Upper lobe of right lung (tissue), 1 donor: ENCODE results near the gene FDX2. TPM values are rescaled to one million over a fixed set of nuclear protein-coding genes. Genes with fewer than 3 reads are reported as not detected.

Experiments used
- ATAC-seq: fragments of 200-7000 bp; cut with Tn5 transposase; one replicate; pipeline ENCODE4 v1.9.1; 2020; ENCODE audit warnings: mild to moderate bottlenecking, moderate library complexity
- DNase-seq: peaks from one replicate; pipeline ENCODE4 v3.0.0-alpha.2; 2020
- H3K27ac ChIP-seq: fragments of 200-600 bp; one replicate; pipeline ENCODE4 v1.8.0; 2022
- H3K27me3 ChIP-seq: fragments of 200-600 bp; one replicate; pipeline ENCODE4 v1.8.0; 2022; ENCODE audit warnings: mild to moderate bottlenecking
- H3K36me3 ChIP-seq: fragments of 200-600 bp; one replicate; pipeline ENCODE4 v1.8.0; 2022
- H3K4me1 ChIP-seq: fragments of 200-600 bp; one replicate; pipeline ENCODE4 v1.8.0; 2022
- H3K4me3 ChIP-seq: fragments of 200-600 bp; one replicate; pipeline ENCODE4 v1.8.0; 2022; ENCODE audit warnings: mild to moderate bottlenecking
- H3K9me3 ChIP-seq: fragments of 200-600 bp; one replicate; pipeline ENCODE4 v1.8.0; 2022
- intact Hi-C: fragments of 100-400 bp; cut with DNase I; formaldehyde crosslinking; loops from one replicate; pipeline ENCODE4 v1.11.0; 2022
- total RNA-seq: library from RNA; stranded (reverse); fragmentation: NEBNext Ultra II Directional; extraction: Animal tissue kit (Norgen Biotek cat#: 25700); gene quantifications from one replicate; pipeline ENCODE4 v1.2.1, GENCODE V29; 2021
- TF ChIP-seq, protein P1 (sequence below): fragments of 200-600 bp; IDR thresholded peaks from one replicate; pipeline ENCODE4 v1.8.0; 2022; ENCODE audit warnings: antibody characterized with exemption
- donor health status: DM: no; HTN: yes; CAD: no; lungs with severe emphysema.

FDX2 gene
- total RNA-seq, 1 donor from 2014 or later: 19.2 TPM

DNA sequence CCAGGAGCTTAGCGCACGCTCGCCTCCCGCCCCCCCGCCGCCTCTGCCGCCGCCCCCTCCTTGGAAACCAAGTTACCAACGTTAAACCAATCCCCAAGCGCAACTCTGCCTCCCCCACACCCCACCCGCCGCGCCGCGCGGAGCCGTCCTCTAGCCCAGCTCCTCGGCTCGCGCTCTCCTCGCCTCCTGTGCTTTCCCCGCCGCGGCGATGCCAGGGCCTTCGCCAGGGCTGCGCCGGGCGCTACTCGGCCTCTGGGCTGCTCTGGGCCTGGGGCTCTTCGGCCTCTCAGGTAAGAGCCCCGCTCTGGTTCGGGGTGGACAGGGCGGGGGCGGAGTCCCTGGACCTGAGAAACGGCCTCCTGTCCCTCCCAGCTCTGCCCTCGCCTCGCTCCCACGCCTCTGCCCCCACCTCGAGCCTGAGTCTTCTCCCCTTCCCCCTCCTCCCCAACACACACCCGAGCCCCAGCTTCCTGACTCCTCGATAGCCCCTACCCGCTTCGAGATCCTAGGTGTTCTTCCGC lies 25.9 kb downstream of the FDX2 start, which contains the start of gene ICAM5:
Gene ICAM5 (plus strand): TSS at position 117 of the 521 bp plus-strand sequence. CDS start 92 bp downstream, at position 209.
- ATAC-seq: no peak
- Histone ChIP-seq H3K36me3 (peaks cover 13% of the 10 kb centered on the region), H3K4me1 (peaks cover 77% of the 10 kb centered on the region), H3K27ac (peak within 1 kb of the TSS; percentile 42), H3K27me3 (peaks cover 37% of the 10 kb centered on the region), H3K9me3 (no peaks in the 10 kb centered on the region), H3K4me3 (peak within 1 kb of the TSS; percentile 58)
- TF ChIP-seq, protein P1, sequence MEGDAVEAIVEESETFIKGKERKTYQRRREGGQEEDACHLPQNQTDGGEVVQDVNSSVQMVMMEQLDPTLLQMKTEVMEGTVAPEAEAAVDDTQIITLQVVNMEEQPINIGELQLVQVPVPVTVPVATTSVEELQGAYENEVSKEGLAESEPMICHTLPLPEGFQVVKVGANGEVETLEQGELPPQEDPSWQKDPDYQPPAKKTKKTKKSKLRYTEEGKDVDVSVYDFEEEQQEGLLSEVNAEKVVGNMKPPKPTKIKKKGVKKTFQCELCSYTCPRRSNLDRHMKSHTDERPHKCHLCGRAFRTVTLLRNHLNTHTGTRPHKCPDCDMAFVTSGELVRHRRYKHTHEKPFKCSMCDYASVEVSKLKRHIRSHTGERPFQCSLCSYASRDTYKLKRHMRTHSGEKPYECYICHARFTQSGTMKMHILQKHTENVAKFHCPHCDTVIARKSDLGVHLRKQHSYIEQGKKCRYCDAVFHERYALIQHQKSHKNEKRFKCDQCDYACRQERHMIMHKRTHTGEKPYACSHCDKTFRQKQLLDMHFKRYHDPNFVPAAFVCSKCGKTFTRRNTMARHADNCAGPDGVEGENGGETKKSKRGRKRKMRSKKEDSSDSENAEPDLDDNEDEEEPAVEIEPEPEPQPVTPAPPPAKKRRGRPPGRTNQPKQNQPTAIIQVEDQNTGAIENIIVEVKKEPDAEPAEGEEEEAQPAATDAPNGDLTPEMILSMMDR: no peak
- no peak for DNase-seq
- intact Hi-C loops: no loop called here

DNA sequence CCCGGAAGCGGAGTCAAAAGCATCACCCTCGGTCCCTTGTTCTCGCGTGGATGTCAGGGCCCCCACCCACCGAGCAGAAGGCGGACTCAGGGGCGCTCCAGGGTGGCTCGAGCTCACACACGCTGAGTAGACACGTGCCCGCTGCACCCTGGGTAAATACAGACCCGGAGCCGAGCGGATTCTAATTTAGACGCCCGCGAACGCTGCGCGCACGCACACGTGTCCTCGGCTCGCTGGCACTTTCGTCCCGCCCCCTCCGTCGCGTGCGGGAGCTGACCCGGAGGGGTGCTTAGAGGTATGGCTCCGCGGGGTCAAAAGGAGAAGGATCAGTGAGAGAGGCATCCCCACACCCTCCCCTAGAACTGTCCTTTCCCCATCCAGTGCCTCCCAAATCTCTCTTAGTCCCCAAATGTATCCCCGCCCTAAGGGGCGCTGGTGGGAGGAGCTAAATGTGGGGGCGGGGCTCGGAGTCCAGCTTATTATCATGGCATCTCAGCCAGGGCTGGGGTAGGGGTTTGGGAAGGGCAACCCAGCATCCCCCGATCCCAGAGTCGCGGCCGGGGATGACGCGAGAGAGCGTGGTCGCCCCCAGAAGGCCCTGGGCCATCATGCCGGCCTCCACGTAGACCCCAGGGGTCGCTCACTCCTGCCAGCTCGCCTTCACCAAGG lies 26.5 kb downstream of the FDX2 start:
- no peaks in the 10 kb centered on the region for H3K9me3 ChIP-seq
- intact Hi-C loops: no loop called here
- peaks cover 79% of the 10 kb centered on the region for H3K4me1 ChIP-seq
- peaks cover 19% of the 10 kb centered on the region for H3K36me3 ChIP-seq
- peak overlapping the region; percentile 42 for H3K27ac ChIP-seq
- TF ChIP-seq, protein P1: no peak
- DNase-seq (peak; percentile 86), ATAC-seq (peak; percentile 5)
- H3K27me3 ChIP-seq: peaks cover 33% of the 10 kb centered on the region
- peak overlapping the region; percentile 58 for H3K4me3 ChIP-seq

DNA sequence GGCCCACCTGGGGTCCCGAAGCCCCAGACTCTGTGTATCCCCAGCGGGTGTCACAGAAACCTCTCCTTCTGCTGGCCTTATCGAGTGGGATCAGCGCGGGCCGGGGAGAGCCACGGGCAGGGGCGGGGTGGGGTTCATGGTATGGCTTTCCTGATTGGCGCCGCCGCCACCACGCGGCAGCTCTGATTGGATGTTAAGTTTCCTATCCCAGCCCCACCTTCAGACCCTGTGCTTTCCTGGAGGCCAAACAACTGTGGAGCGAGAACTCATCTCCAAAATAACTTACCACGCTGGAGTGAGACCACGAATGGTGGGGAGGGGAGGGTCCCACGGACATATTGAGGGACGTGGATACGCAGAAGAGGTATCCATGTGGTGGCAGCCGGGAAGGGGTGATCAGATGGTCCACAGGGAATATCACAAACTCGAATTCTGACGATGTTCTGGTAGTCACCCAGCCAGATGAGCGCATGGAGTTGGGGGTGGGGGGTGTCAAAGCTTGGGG lies 27.1 kb downstream of the FDX2 start:
- peaks cover 82% of the 10 kb centered on the region for H3K4me1 ChIP-seq
- H3K27ac ChIP-seq: peak overlapping the region; percentile 42
- peaks cover 27% of the 10 kb centered on the region for H3K27me3 ChIP-seq
- H3K36me3 ChIP-seq: peaks cover 25% of the 10 kb centered on the region
- DNase-seq: peak; percentile 79
- no peaks in the 10 kb centered on the region for H3K9me3 ChIP-seq
- peak overlapping the region; percentile 58 for H3K4me3 ChIP-seq
- peak; percentile 4 for ATAC-seq
- TF ChIP-seq, protein P1: no peak
- intact Hi-C loops: no loop called here

DNA sequence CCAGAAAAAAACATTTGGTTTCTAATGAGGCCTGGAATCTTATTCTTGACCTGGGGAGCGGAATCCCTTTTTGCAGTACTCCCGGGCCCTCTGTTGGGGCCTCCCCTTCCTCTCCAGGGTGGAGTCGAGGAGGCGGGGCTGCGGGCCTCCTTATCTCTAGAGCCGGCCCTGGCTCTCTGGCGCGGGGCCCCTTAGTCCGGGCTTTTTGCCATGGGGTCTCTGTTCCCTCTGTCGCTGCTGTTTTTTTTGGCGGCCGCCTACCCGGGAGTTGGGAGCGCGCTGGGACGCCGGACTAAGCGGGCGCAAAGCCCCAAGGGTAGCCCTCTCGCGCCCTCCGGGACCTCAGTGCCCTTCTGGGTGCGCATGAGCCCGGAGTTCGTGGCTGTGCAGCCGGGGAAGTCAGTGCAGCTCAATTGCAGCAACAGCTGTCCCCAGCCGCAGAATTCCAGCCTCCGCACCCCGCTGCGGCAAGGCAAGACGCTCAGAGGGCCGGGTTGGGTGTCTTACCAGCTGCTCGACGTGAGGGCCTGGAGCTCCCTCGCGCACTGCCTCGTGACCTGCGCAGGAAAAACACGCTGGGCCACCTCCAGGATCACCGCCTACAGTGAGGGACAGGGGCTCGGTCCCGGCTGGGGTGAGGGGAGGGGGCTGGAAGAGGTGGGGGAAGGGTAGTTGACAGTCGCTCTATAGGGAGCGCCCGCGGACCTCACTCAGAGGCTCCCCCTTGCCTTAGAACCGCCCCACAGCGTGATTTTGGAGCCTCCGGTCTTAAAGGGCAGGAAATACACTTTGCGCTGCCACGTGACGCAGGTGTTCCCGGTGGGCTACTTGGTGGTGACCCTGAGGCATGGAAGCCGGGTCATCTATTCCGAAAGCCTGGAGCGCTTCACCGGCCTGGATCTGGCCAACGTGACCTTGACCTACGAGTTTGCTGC lies 28.7 kb downstream of the FDX2 start, which contains the start of gene ICAM4:
Gene ICAM4 (plus strand): TSS at position 153 of the 935 bp plus-strand sequence. CDS start 58 bp downstream, at position 211.
- Histone ChIP-seq H3K9me3 (no peaks in the 10 kb centered on the region), H3K27me3 (peaks cover 12% of the 10 kb centered on the region), H3K4me3 (peak within 1 kb of the TSS; percentile 28), H3K27ac (peak within 1 kb of the TSS; percentile 55), H3K4me1 (peaks cover 79% of the 10 kb centered on the region), H3K36me3 (peaks cover 42% of the 10 kb centered on the region)
- ATAC-seq: peak; percentile 40
- intact Hi-C loops: no loop called here
- TF ChIP-seq, protein P1: no peak
- DNase-seq: peak; percentile 89

DNA sequence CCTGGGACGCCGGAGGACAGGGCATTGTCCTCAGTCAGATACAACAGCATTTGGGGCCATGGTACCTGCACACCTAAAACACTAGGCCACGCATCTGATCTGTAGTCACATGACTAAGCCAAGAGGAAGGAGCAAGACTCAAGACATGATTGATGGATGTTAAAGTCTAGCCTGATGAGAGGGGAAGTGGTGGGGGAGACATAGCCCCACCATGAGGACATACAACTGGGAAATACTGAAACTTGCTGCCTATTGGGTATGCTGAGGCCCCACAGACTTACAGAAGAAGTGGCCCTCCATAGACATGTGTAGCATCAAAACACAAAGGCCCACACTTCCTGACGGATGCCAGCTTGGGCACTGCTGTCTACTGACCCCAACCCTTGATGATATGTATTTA lies 30.4 kb downstream of the FDX2 start:
- peaks cover 52% of the 10 kb centered on the region for H3K36me3 ChIP-seq
- no peak for DNase-seq
- no peak overlapping the region for H3K4me3 ChIP-seq
- H3K9me3 ChIP-seq: no peaks in the 10 kb centered on the region
- peak overlapping the region; percentile 55 for H3K27ac ChIP-seq
- ATAC-seq: no peak
- TF ChIP-seq, protein P1: no peak
- intact Hi-C loops: no loop called here
- peaks cover 65% of the 10 kb centered on the region for H3K4me1 ChIP-seq
- H3K27me3 ChIP-seq: peaks cover 8% of the 10 kb centered on the region
